Measurements from ENCODE around the gene DENND1B. TPM values are rescaled to one million over a fixed set of nuclear protein-coding genes. Genes with fewer than 3 reads are reported as not detected.

The DENND1B gene
- total RNA-seq, 1 donor from 2014 or later = 26.9 TPM

- no peak overlapping the region for H3K4me3 ChIP-seq
- H3K27ac ChIP-seq (replicated peaks) = no peak overlapping the region
- H3K27me3 ChIP-seq (ENCODE audit: low read depth) = no peaks in the 10 kb centered on the region
- intact Hi-C loops (cut with micrococcal nuclease) = no loop called here
- H3K9me3 ChIP-seq (replicated peaks) = peaks cover under 1% of the 10 kb centered on the region
- H3K36me3 ChIP-seq = no peaks in the 10 kb centered on the region
- H3K4me1 ChIP-seq = peaks cover 15% of the 10 kb centered on the region
- no peak for TF ChIP-seq CTCF (IDR thresholded peaks at IDR 0.05; ENCODE audit: borderline replicate concordance)
- no peak for DNase-seq
Measured at GRCh38 chr1:197732187-197732586, 43.1 kb downstream of the DENND1B start.

- DNase-seq = no peak
- Histone ChIP-seq H3K4me3 (no peak overlapping the region), H3K9me3 (replicated peaks) (peaks cover 8% of the 10 kb centered on the region), H3K27me3 (ENCODE audit: low read depth) (no peaks in the 10 kb centered on the region), H3K4me1 (peaks cover 8% of the 10 kb centered on the region), H3K36me3 (peaks cover 2% of the 10 kb centered on the region), H3K27ac (replicated peaks) (no peak overlapping the region)
- intact Hi-C loops (cut with micrococcal nuclease) = no loop called here
- TF ChIP-seq CTCF (IDR thresholded peaks at IDR 0.05; ENCODE audit: borderline replicate concordance) = no peak
Measured at GRCh38 chr1:197731449-197731848, 43.8 kb downstream of the DENND1B start.

- H3K27me3 ChIP-seq (ENCODE audit: low read depth) = no peaks in the 10 kb centered on the region
- H3K27ac ChIP-seq (replicated peaks) = no peak overlapping the region
- no peak for TF ChIP-seq CTCF (IDR thresholded peaks at IDR 0.05; ENCODE audit: borderline replicate concordance)
- DNase-seq = no peak
- no peak overlapping the region for H3K4me3 ChIP-seq
- peaks cover 12% of the 10 kb centered on the region for H3K36me3 ChIP-seq
- peaks cover 34% of the 10 kb centered on the region for H3K9me3 ChIP-seq (replicated peaks)
- no peaks in the 10 kb centered on the region for H3K4me1 ChIP-seq
- intact Hi-C loops (cut with micrococcal nuclease) = no loop called here
Measured at GRCh38 chr1:197725976-197726375, 49.3 kb downstream of the DENND1B start.

- no peak for DNase-seq
- Histone ChIP-seq H3K4me3 (no peak overlapping the region), H3K36me3 (peaks cover 12% of the 10 kb centered on the region), H3K27me3 (ENCODE audit: low read depth) (no peaks in the 10 kb centered on the region), H3K27ac (replicated peaks) (no peak overlapping the region), H3K4me1 (no peaks in the 10 kb centered on the region), H3K9me3 (replicated peaks) (peaks cover 34% of the 10 kb centered on the region)
- no peak for TF ChIP-seq CTCF (IDR thresholded peaks at IDR 0.05; ENCODE audit: borderline replicate concordance)
- intact Hi-C loops (cut with micrococcal nuclease) = no loop called here
Measured at GRCh38 chr1:197725044-197725443, 50.2 kb downstream of the DENND1B start.

- Histone ChIP-seq H3K36me3 (no peaks in the 10 kb centered on the region), H3K27ac (replicated peaks) (no peak overlapping the region), H3K4me3 (no peak overlapping the region), H3K27me3 (ENCODE audit: low read depth) (no peaks in the 10 kb centered on the region), H3K9me3 (replicated peaks) (no peaks in the 10 kb centered on the region), H3K4me1 (no peaks in the 10 kb centered on the region)
- no peak for DNase-seq
- intact Hi-C loops (cut with micrococcal nuclease) = no loop called here
- no peak for TF ChIP-seq CTCF (IDR thresholded peaks at IDR 0.05; ENCODE audit: borderline replicate concordance)
Measured at GRCh38 chr1:197715806-197716205, 59.5 kb downstream of the DENND1B start.

GRCh38 chr1:197706601-197707000 is 68.7 kb downstream of the DENND1B start:
- Histone ChIP-seq H3K27ac (replicated peaks) (no peak overlapping the region), H3K27me3 (ENCODE audit: low read depth) (no peaks in the 10 kb centered on the region), H3K9me3 (replicated peaks) (no peaks in the 10 kb centered on the region), H3K4me3 (no peak overlapping the region), H3K36me3 (no peaks in the 10 kb centered on the region), H3K4me1 (no peaks in the 10 kb centered on the region)
- intact Hi-C loops (cut with micrococcal nuclease) = no loop called here
- DNase-seq = no peak
- TF ChIP-seq CTCF (IDR thresholded peaks at IDR 0.05; ENCODE audit: borderline replicate concordance) = no peak

Data from left ventricle myocardium inferior (tissue), 1 donor.